Left lung (tissue), 10 donors: ENCODE measurements around the gene GDF10. TPM values are rescaled to one million over a fixed set of nuclear protein-coding genes. Genes with fewer than 3 reads are reported as not detected.

Source experiments
- ATAC-seq: fragments of 200-7000 bp; cut with Tn5 transposase; one replicate; pipeline ENCODE4 v1.9.1; 2020; ENCODE audit warnings: moderate library complexity
- DNase-seq, 4 donors: peaks; one replicate each; pipeline ENCODE4 v3.0.0-alpha.2; 2013 to 2020
- H3K27ac ChIP-seq, 2 donors: fragments of 200-600 bp; sonication (generic) in 1 of 2; one replicate each; pipeline versions ENCODE4 v1.5.0 to v1.8.0; 2020 to 2021
- H3K27me3 ChIP-seq, 2 donors: fragments of 200-600 bp; sonication (generic) in 1 of 2; one replicate each; pipeline versions ENCODE4 v1.5.0 to v1.8.0; 2020 to 2021
- H3K36me3 ChIP-seq, 2 donors: fragments of 200-600 bp; sonication (generic) in 1 of 2; one replicate each; pipeline versions ENCODE4 v1.5.0 to v1.8.0; 2020 to 2021
- H3K4me1 ChIP-seq, 2 donors: fragments of 200-600 bp; one replicate each; pipeline ENCODE4 v1.8.0; 2021
- H3K4me3 ChIP-seq, 2 donors: fragments of 200-600 bp; sonication (generic) in 1 of 2; one replicate each; pipeline versions ENCODE4 v1.5.0 to v1.8.0; 2020 to 2021; ENCODE audit warnings: mild to moderate bottlenecking in 1 of 2
- H3K9me3 ChIP-seq, 2 donors: fragments of 200-600 bp; sonication (generic) in 1 of 2; one replicate each; pipeline versions ENCODE4 v1.5.0 to v1.8.0; 2020 to 2021
- CTCF ChIP-seq, 2 donors: fragments of 200-600 bp; sonication (generic) in 1 of 2; IDR thresholded peaks; one replicate each; pipeline versions ENCODE4 v1.5.0 to v1.8.0; 2021; ENCODE audit warnings: antibody characterized with exemption in 2 of 2
- intact Hi-C, 2 donors: fragments of 100-400 bp; cut with DNase I; formaldehyde crosslinking; loops; one replicate each; pipeline versions ENCODE4 v1.11.2 to v1.14.2; 2022
- polyA plus RNA-seq, 6 donors: library from polyadenylated mRNA; unstranded; fragments of 120-200 nt; gene quantifications; one replicate each; pipeline ENCODE4 v1.2.1, GENCODE V29; 2013; ENCODE audit not compliant: insufficient read length in 6 of 6
- total RNA-seq, 2 donors: library from RNA; stranded (reverse); fragmentation: NEBNext Ultra II Directional; extraction: Animal tissue kit (Norgen Biotek cat#: 25700); gene quantifications; one replicate each; pipeline ENCODE4 v1.2.1, GENCODE V29; 2021
- donor health status: DM: no; HTN: yes; CAD: no.
- donor health status: DM: no; HTN: no; CAD: no.

GDF10 gene
- total and polyA plus RNA-seq, 8 donors, result 9.4 to 169 (median 102) TPM

- no peaks in the 10 kb centered on the region for H3K36me3 ChIP-seq
- H3K9me3 ChIP-seq, result no peaks in the 10 kb centered on the region
- H3K4me3 ChIP-seq, result no peak overlapping the region
- H3K4me1 ChIP-seq, result no peaks in the 10 kb centered on the region
- intact Hi-C loops, result no loop called here
- no peak overlapping the region for H3K27ac ChIP-seq
- no peak for TF ChIP-seq CTCF (IDR thresholded peaks at IDR 0.05)
- DNase-seq, result no peak
- H3K27me3 ChIP-seq, result peaks cover 0 to 27% of the 10 kb centered on the region in 2 donors
- ATAC-seq, result no peak
These were observed 8.3 kb upstream of the GDF10 start for GRCh38 chr10:47291682-47292081.

GRCh38 chr10:47294057-47294456 lies 5.9 kb upstream of the GDF10 start:
- intact Hi-C loops, result no loop called here
- H3K27ac ChIP-seq, result no peak overlapping the region
- DNase-seq (no peak), ATAC-seq (no peak)
- TF ChIP-seq CTCF (IDR thresholded peaks at IDR 0.05), result no peak
- peaks cover 0 to 43% of the 10 kb centered on the region in 2 donors for H3K27me3 ChIP-seq
- H3K9me3 ChIP-seq, result no peaks in the 10 kb centered on the region
- no peak overlapping the region for H3K4me3 ChIP-seq
- H3K36me3 ChIP-seq, result no peaks in the 10 kb centered on the region
- no peaks in the 10 kb centered on the region for H3K4me1 ChIP-seq

GRCh38 chr10:47294501-47294900 lies 5.5 kb upstream of the GDF10 start:
- DNase-seq (no peak), ATAC-seq (no peak)
- Histone ChIP-seq H3K4me1 (no peaks in the 10 kb centered on the region), H3K27me3 (peaks cover 0 to 47% of the 10 kb centered on the region in 2 donors), H3K9me3 (no peaks in the 10 kb centered on the region), H3K4me3 (no peak overlapping the region), H3K36me3 (no peaks in the 10 kb centered on the region), H3K27ac (no peak overlapping the region)
- no peak for TF ChIP-seq CTCF (IDR thresholded peaks at IDR 0.05)
- intact Hi-C loops, result no loop called here

- H3K27me3 ChIP-seq, result peaks cover 2 to 56% of the 10 kb centered on the region in 2 donors
- ATAC-seq (no peak), DNase-seq (no peak)
- intact Hi-C loops, result no loop called here
- TF ChIP-seq CTCF (IDR thresholded peaks at IDR 0.05), result no peak
- H3K9me3 ChIP-seq, result no peaks in the 10 kb centered on the region
- no peak overlapping the region for H3K4me3 ChIP-seq
- no peaks in the 10 kb centered on the region for H3K36me3 ChIP-seq
- H3K4me1 ChIP-seq, result peaks cover 0 to 7% of the 10 kb centered on the region in 2 donors
- H3K27ac ChIP-seq, result no peak overlapping the region
These were observed 4.6 kb upstream of the GDF10 start for GRCh38 chr10:47295411-47295810.

- H3K4me1 ChIP-seq, result peaks cover 0 to 12% of the 10 kb centered on the region in 2 donors
- H3K36me3 ChIP-seq, result no peaks in the 10 kb centered on the region
- intact Hi-C loops, result no loop called here
- H3K27ac ChIP-seq, result no peak overlapping the region
- no peak for TF ChIP-seq CTCF (IDR thresholded peaks at IDR 0.05)
- DNase-seq, result no peak
- no peaks in the 10 kb centered on the region for H3K9me3 ChIP-seq
- H3K4me3 ChIP-seq, result no peak overlapping the region
- peaks cover 11 to 66% of the 10 kb centered on the region in 2 donors for H3K27me3 ChIP-seq
- ATAC-seq, result no peak
These were observed 3.7 kb upstream of the GDF10 start for GRCh38 chr10:47296156-47296894.
